Measurements from ENCODE around the gene MTOR.

GRCh38 chr1:11214698-11215380 lies 47.5 kb downstream of the MTOR start:
- no peak for TF ChIP-seq CTCF (conservative IDR thresholded peaks at IDR 0.05; ENCODE audit: low read depth, low read length)
- TF ChIP-seq EZH2 (IDR thresholded peaks at IDR 0.05; ENCODE audit: low read length, unreplicated experiment), result no peak
- no peak for TF ChIP-seq EZH2phosphoT487 (IDR thresholded peaks at IDR 0.05; ENCODE audit: borderline replicate concordance, low read length)
